GM10266 (cell line): Measurements from ENCODE around the gene STRADB.
A peak's percentile ranks its signal among the peaks of the same experiment; 100 is the strongest.

ENCODE experiments used
- DNase-seq: peaks from one replicate; pipeline ENCODE4 v3.0.0; 2012; ENCODE audit errors: extremely low spot score
- CTCF ChIP-seq: IDR thresholded peaks from 2 replicates; pipeline ENCODE4 v1.5.1; 2012; ENCODE audit warnings: mild to moderate bottlenecking, low read depth; ENCODE audit not compliant: control insufficient read depth, insufficient read depth; ENCODE audit errors: missing control alignments

Gene STRADB, protein sequence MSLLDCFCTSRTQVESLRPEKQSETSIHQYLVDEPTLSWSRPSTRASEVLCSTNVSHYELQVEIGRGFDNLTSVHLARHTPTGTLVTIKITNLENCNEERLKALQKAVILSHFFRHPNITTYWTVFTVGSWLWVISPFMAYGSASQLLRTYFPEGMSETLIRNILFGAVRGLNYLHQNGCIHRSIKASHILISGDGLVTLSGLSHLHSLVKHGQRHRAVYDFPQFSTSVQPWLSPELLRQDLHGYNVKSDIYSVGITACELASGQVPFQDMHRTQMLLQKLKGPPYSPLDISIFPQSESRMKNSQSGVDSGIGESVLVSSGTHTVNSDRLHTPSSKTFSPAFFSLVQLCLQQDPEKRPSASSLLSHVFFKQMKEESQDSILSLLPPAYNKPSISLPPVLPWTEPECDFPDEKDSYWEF

DNA sequence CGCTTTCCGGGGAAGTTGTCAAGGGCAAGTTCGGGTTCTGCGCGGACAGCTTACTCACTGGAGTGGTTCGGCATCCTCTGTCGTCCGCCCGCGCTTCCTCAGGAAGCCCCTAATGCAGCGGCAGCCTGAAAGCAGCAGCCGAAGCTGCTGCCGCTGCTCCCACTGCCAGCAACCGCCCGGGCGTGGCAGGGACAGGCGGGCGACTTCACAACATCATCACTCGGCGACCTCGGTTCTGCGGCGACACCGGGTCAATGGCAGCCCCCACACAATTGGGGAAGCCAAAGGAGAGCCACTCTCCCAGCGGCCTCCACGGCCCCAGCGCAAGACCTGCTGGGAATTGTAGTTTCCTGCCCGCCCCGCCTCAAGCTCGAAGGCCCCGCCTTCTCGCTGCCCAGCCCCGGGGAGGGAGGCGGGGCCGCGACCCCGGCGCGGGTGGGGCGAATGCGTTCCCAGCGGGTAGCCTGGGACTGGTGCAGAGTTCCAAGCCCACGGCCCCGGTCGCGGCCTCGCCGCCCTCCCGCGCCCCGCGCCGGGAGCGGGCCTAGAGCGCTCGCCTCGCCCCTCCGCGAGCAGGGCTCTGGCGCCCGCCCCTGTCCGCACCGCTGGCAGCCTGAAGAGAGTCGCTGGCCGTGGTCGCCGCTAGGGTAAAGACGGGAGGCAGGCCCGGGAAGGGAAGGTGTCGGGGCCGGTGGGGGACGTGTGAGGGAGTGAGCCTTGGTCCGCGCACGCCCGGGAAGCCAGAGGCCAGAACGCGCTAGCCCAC is at the start of gene STRADB, which contains the start of gene TRAK2:
Gene STRADB (plus strand): TSS at position 449 of the 766 bp plus-strand sequence. CDS start 3,101 bp downstream, outside the sequence.
Gene TRAK2 (minus strand): TSS at position 167 of the 766 bp plus-strand sequence. CDS start 30,951 bp downstream, outside the sequence.
- DNase-seq, result peak; percentile 96
- TF ChIP-seq CTCF, result peak; percentile 25

DNA sequence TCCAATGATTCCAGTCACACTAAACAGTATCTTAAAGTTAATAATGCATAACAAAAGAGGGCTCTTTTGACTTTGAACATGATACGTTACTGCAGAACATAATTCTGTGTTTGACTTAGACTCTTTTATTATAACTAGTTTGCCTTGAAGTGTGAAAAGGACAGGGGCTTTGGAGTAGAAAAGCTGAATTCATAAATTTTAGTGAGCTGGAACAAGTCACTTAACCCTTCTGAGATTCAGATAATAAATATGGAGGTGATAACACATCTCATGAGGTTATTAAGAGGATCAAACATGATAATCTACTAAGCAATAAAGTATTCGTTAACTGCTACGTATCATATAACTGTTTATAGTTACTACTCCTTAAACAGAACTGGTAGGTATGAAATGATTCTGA is 49.7 kb upstream of the STRADB start:
- no peak for TF ChIP-seq CTCF
- DNase-seq, result no peak

DNA sequence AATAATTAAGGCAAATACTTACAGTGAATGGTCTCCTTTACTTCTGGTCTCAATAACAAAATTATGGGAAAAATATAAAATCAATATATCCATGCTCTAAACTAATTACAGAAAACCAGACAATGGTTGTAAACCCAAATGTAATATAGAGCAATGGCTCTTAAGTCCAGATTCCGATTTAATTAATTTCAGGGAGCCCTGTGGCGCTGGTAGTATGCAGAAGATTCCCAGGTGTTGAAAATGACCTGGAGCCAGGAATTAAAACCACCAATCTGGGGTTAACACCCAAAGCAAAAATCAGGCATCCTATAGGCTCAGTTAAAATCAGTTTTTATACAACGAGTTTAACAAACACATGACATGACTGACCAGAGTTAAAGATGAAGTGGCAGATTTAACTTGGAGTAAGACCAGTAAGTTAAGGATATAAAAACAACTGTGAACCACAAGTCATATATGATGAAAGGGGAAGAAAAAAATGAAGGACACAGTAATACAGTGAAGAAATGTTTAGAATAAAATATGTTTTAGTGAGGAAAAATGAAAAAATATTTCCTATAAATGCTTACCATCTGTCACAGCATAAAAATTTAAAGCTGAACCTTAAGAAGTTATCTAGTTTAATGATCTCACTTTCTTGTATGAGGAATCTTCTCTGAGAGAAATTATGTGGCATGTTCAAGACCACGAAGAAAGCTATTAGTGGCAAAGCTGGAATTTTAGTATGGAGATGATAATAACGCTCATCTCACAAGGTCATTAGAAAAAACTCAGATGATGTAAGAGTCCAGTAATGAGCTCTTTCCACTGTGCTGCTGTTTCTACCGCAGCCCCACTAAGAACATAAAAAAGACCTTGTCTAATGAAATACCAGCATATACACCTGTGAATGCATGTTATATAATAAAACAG is 48.6 kb upstream of the STRADB start:
- DNase-seq, result no peak
- TF ChIP-seq CTCF, result no peak

GRCh38 chr2:201403880-201404279 is 47.7 kb upstream of the STRADB start:
- no peak for TF ChIP-seq CTCF
- DNase-seq, result no peak

GRCh38 chr2:201404699-201405280 is 46.8 kb upstream of the STRADB start:
- TF ChIP-seq CTCF, result no peak
- no peak for DNase-seq

DNA sequence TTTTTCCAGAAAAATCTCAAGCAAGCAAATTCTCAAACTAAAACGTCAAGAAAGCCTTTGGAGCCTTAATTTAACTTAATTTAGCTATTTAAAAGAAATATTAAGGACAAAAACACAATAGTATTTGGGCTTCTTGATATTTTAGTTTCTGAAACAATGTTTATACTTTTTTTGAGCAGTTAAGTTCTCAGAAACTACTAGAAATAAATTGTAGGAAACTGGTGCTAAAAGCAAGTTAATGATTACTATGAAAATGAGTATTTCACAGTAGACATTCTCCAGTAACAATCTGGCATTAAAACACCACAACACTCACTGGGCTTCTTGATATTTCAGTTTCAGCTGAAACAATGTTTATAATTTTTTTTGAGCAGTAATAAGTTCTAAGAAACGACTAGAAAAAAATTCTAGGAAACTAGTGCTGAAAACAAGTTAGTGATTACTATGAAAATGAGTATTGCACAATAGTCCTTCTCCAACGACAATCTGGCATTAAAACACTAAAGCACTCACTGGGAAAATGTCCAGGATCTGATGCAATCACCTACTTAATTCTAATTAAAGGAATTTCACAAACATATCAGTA is 45.4 kb upstream of the STRADB start:
- DNase-seq, result no peak
- TF ChIP-seq CTCF, result no peak
